Measurements from ENCODE around the gene HOXD4. TPM values are rescaled to one million over a fixed set of nuclear protein-coding genes. Genes with fewer than 3 reads are reported as not detected.

The HOXD4 gene
- total and polyA plus RNA-seq, 10 of the 15 experiments (the other 5 are each of a cell fraction or from before 2014, with no cell fraction given): 0.07 TPM; not detected in 9

GRCh38 chr2:176136374-176137251 is 14.7 kb upstream of the HOXD4 start:
- CTCF ChIA-PET: interaction anchor here (0.9 kb wide), 1 partner anchor 418 kb away, joined by 3 read pairs; no protein-coding TSS in a partner anchor
- in situ Hi-C loops (cut with MboI): loop anchor here (25.0 kb wide), 1 partner anchor 1201 kb away; no protein-coding TSS in a partner anchor

More at GRCh38 chr2:176136374-176137251, 14.7 kb upstream of the HOXD4 start:
- Histone ChIP-seq H3K79me2 (ENCODE audit: control insufficient read depth, insufficient read depth, low read length) (no peaks in the 10 kb centered on the region), H3K9ac (ENCODE audit: control insufficient read depth, insufficient read depth, low read length) (no peak overlapping the region), H3K36me3 (ENCODE audit: control insufficient read depth in 2 of 2, insufficient read depth in 2 of 2, low read length in 1 of 2) (no peaks in the 10 kb centered on the region), H3K4me2 (ENCODE audit: control insufficient read depth, insufficient read depth) (no peak overlapping the region; the same call in 1 of the 2 replicates), H3K4me1 (ENCODE audit: control insufficient read depth, insufficient read depth, low read length) (no peaks in the 10 kb centered on the region), H3K9me3 (replicated peaks; ENCODE audit: control insufficient read depth, insufficient read depth, low read length) (no peaks in the 10 kb centered on the region; the same call in 2 of the 3 replicates), H2AFZ (ENCODE audit: control insufficient read depth, low read depth, low read length) (no peak overlapping the region), H3K27ac (ENCODE audit: control insufficient read depth, insufficient read depth) (no peak overlapping the region), H3K27me3 (replicated peaks in 1 of 2; ENCODE audit: control insufficient read depth in 2 of 2, insufficient read depth in 2 of 2, low read length in 1 of 2) (peaks cover 5 to 18% of the 10 kb centered on the region in 2 experiments), H4K20me1 (ENCODE audit: control insufficient read depth, insufficient read depth) (no peaks in the 10 kb centered on the region), H3K4me3 (no peak overlapping the region)
- SMC1A ChIA-PET (ENCODE audit: uncharacterized antibody, unreplicated experiment): interaction anchor here (5.3 kb wide), 1 partner anchor 417 kb away, joined by 58 read pairs; no protein-coding TSS in a partner anchor
- RAD21 ChIA-PET (ENCODE audit: unreplicated experiment): no interaction called here
- ATAC-seq (no peak), FAIRE-seq (no peak), DNase-seq (ENCODE audit: low read depth, low spot score) (no peak)
- BruUV-seq (replicated peaks): no TSS peak
- 37% methylated on average over 56 of the region's 71 CpGs for WGBS (ENCODE audit: insufficient coverage, insufficient replicate concordance, low lambda C conversion rate, missing lambda C conversion rate)
- intact Hi-C loops (cut with micrococcal nuclease; ENCODE audit: unreplicated experiment): no loop called here
- TF ChIP-seq IKZF1 (conservative IDR thresholded peaks at IDR 0.05) (0 out of 2 replicates have a peak, but pooled peaks have one; percentile 16), NRF1 (conservative IDR thresholded peaks at IDR 0.05; ENCODE audit: low read depth, low read length) (no peak), SUZ12 (IDR thresholded peaks at IDR 0.05; ENCODE audit: unreplicated experiment) (peak; percentile 32), KDM1A (IDR thresholded peaks at IDR 0.05; ENCODE audit: borderline replicate concordance) (no peak), POLR2AphosphoS5 (IDR thresholded peaks at IDR 0.05; ENCODE audit: low read length) (no peak), BMI1 (IDR thresholded peaks at IDR 0.05; ENCODE audit: borderline replicate concordance) (0 out of 2 replicates have a peak, but pooled peaks have one; percentile 4), SREBF1 (IDR thresholded peaks at IDR 0.05; ENCODE audit: low read length) (no peak), PBX3 (IDR thresholded peaks at IDR 0.05; ENCODE audit: insufficient replicate concordance, low read depth, low read length) (no peak)
- POLR2A ChIA-PET: no interaction called here
